ENCODE measurements around the gene SMG1. TPM values are rescaled to one million over a fixed set of nuclear protein-coding genes. Genes with fewer than 3 reads are reported as not detected.
A peak's percentile ranks its signal among the peaks of the same experiment; 100 is the strongest.

The SMG1 gene
- total and polyA plus RNA-seq, 2 of the 13 experiments (the other 11 are each of a cell fraction or from before 2014, with no cell fraction given) = 48.7 to 53.7 TPM

- TF ChIP-seq ZNF784 (CRISPR knock-in tag; IDR thresholded peaks at IDR 0.05; ENCODE audit: borderline replicate concordance) (peak; percentile 98), MIER3 (CRISPR knock-in tag; IDR thresholded peaks at IDR 0.05; ENCODE audit: borderline replicate concordance) (peak; percentile 96; the same call in 1 of the 2 replicates), ZNF225 (CRISPR knock-in tag; IDR thresholded peaks at IDR 0.05) (peak; percentile 100), RBM22 (optimal IDR thresholded peaks at IDR 0.05; ENCODE audit: low read length) (peak; percentile 96), ZSCAN25 (CRISPR knock-in tag; IDR thresholded peaks at IDR 0.05) (peak; percentile 75), ZFP36L1 (CRISPR knock-in tag; IDR thresholded peaks at IDR 0.05) (peak; percentile 87; the same call in 1 of the 2 replicates)
Observed at GRCh38 chr16:18789850-18790706, 136.1 kb downstream of the SMG1 start, which contains the start of gene RPS15A (continued).

GRCh38 chr16:18789515-18789849 is 136.7 kb downstream of the SMG1 start:
- Histone ChIP-seq H3K9ac (ENCODE audit: insufficient read depth, low read depth, low read length) (peak overlapping the region; percentile 98), H3K4me3 (replicated peaks in 1 of 3; ENCODE audit: insufficient read depth in 1 of 3, low read depth in 2 of 3, low read length in 3 of 3) (peak overlapping the region; percentile 74 to 98 (median 96)), H3K27ac (ENCODE audit: extremely low read length, insufficient read depth, low read length) (peak overlapping the region; percentile 78), H3K4me1 (ENCODE audit: insufficient read depth, low read length) (peaks cover 68% of the 10 kb centered on the region), H3K36me3 (replicated peaks in 1 of 2; ENCODE audit: control insufficient read depth in 1 of 2, insufficient read depth in 2 of 2, low read length in 2 of 2) (peaks cover 38 to 74% of the 10 kb centered on the region in 2 experiments), H3K9me3 (ENCODE audit: low read length) (no peaks in the 10 kb centered on the region), H3K27me3 (ENCODE audit: control insufficient read depth in 1 of 2, insufficient read depth in 2 of 2, low read length in 2 of 2) (peaks cover 0 to 7% of the 10 kb centered on the region in 2 experiments; a peak in 1 of 5 replicates), H3K79me2 (ENCODE audit: insufficient read depth, low read length) (peaks cover 57% of the 10 kb centered on the region), H4K20me1 (ENCODE audit: insufficient read depth, low read length) (peaks cover 53% of the 10 kb centered on the region), H2AFZ (ENCODE audit: low read length) (no peak overlapping the region), H3K4me2 (ENCODE audit: low read depth, low read length) (peak overlapping the region; percentile 97)
- FAIRE-seq (no peak), ATAC-seq (no peak), DNase-seq (ENCODE audit: low spot score) (no peak)
- CTCF ChIA-PET (ENCODE audit: low intra/inter-chr PET ratio, low total read pairs) = no interaction called here
- in situ Hi-C loops (cut with HindIII; ENCODE audit: extremely low pct_ligation_motif_present, low pct_unique_long_range_greater_than_20kb) = no loop called here
- POLR2A ChIA-PET = interaction anchor here (0.8 to 8.7 kb wide), 16 partner anchors 13 to 1616 kb away, joined by 3 to 545 read pairs (median 5); partner anchors contain the start of genes ARL6IP1, CCP110, COQ7 and SMG1
- BruUV-seq (replicated peaks) = TSS peak; percentile 56
- 3% methylated on average over 5 of the region's 5 CpGs for WGBS (ENCODE audit: low lambda C conversion rate)
- intact Hi-C loops (cut with micrococcal nuclease; ENCODE audit: unreplicated experiment) = no loop called here
- TF ChIP-seq ZNF782 (CRISPR knock-in tag; IDR thresholded peaks at IDR 0.05; ENCODE audit: borderline replicate concordance) = no peak
- TF ChIP-seq ZNF441 (CRISPR knock-in tag; IDR thresholded peaks at IDR 0.05; ENCODE audit: borderline replicate concordance) = no peak
- 0 out of 2 replicates have a peak, but pooled peaks have one; percentile 15 for TF ChIP-seq ZNF816 (CRISPR knock-in tag; IDR thresholded peaks at IDR 0.05; ENCODE audit: borderline replicate concordance)
- TF ChIP-seq CSRNP1 (CRISPR knock-in tag; IDR thresholded peaks at IDR 0.05) = no peak
- no peak for TF ChIP-seq HMG20B (CRISPR knock-in tag; conservative IDR thresholded peaks at IDR 0.05)
- TF ChIP-seq ZKSCAN1 (IDR thresholded peaks at IDR 0.05; ENCODE audit: low read length) = no peak
- TF ChIP-seq KDM5A (IDR thresholded peaks at IDR 0.05; ENCODE audit: borderline replicate concordance, low read length) = 0 out of 2 replicates have a peak, but pooled peaks have one; percentile 72
- peak; percentile 59; the same call in 1 of the 2 replicates for TF ChIP-seq GTF2F1 (IDR thresholded peaks at IDR 0.05; ENCODE audit: low read length)
- no peak for TF ChIP-seq STAT5B (CRISPR knock-in tag; IDR thresholded peaks at IDR 0.05)
- no peak for TF ChIP-seq ZFP41 (CRISPR knock-in tag; IDR thresholded peaks at IDR 0.05; ENCODE audit: borderline replicate concordance)
- no peak for TF ChIP-seq SCMH1 (CRISPR knock-in tag; IDR thresholded peaks at IDR 0.05; ENCODE audit: borderline replicate concordance)
- TF ChIP-seq FOXA3 (CRISPR knock-in tag; IDR thresholded peaks at IDR 0.05) = 0 out of 2 replicates have a peak, but pooled peaks have one; percentile 1
- TF ChIP-seq ZNF510 (CRISPR knock-in tag; IDR thresholded peaks at IDR 0.05; ENCODE audit: low read depth) = no peak
- no peak for TF ChIP-seq ZNF12 (CRISPR knock-in tag; IDR thresholded peaks at IDR 0.05)
- TF ChIP-seq MTA3 (CRISPR knock-in tag; IDR thresholded peaks at IDR 0.05) = no peak
